Stimulated activated CD4-positive, alpha-beta T cell treated with anti-CD3 and anti-CD28 coated beads, Interleukin-4, amount 100 ng/mL, for 1 hour (primary cell): Measurements from ENCODE around the gene COG5.

Experiments
- DNase-seq: peaks from one replicate; pipeline ENCODE4 v3.0.0-alpha.2; 2020

COG5 gene

GRCh38 chr7:107453388-107453787, 110.3 kb downstream of the COG5 start:
- DNase-seq, result no peak

- DNase-seq, result no peak
These were observed 112.8 kb downstream of the COG5 start for GRCh38 chr7:107450970-107451369.

- no peak for DNase-seq
These were observed 116.7 kb downstream of the COG5 start for GRCh38 chr7:107446988-107447387.

GRCh38 chr7:107446531-107446930, 117.2 kb downstream of the COG5 start:
- no peak for DNase-seq

GRCh38 chr7:107442678-107443077, 121.0 kb downstream of the COG5 start:
- DNase-seq, result no peak

- no peak for DNase-seq
These were observed 121.9 kb downstream of the COG5 start for GRCh38 chr7:107441581-107442422.

- DNase-seq, result no peak
These were observed 124.7 kb downstream of the COG5 start for GRCh38 chr7:107439025-107439424.

- no peak for DNase-seq
These were observed 128.0 kb downstream of the COG5 start for GRCh38 chr7:107435749-107436148.

GRCh38 chr7:107432261-107432660, 131.5 kb downstream of the COG5 start:
- DNase-seq, result no peak

GRCh38 chr7:107430057-107430456, 133.7 kb downstream of the COG5 start:
- no peak for DNase-seq

- no peak for DNase-seq
These were observed 135.1 kb downstream of the COG5 start for GRCh38 chr7:107428642-107429041.

GRCh38 chr7:107427462-107427861, 136.3 kb downstream of the COG5 start:
- DNase-seq, result no peak

- DNase-seq, result no peak
These were observed 149.5 kb downstream of the COG5 start for GRCh38 chr7:107414198-107414597.

GRCh38 chr7:107408349-107408748, 155.4 kb downstream of the COG5 start:
- no peak for DNase-seq

- no peak for DNase-seq
These were observed 158.2 kb downstream of the COG5 start for GRCh38 chr7:107405559-107405958.

GRCh38 chr7:107404740-107405537, 158.8 kb downstream of the COG5 start:
- DNase-seq, result no peak

GRCh38 chr7:107398161-107398560, 165.6 kb downstream of the COG5 start:
- no peak for DNase-seq

- no peak for DNase-seq
These were observed 166.7 kb downstream of the COG5 start for GRCh38 chr7:107396990-107397389.

GRCh38 chr7:107396081-107396480, 167.6 kb downstream of the COG5 start:
- no peak for DNase-seq

- no peak for DNase-seq
These were observed 168.9 kb downstream of the COG5 start for GRCh38 chr7:107394831-107395230.

GRCh38 chr7:107394276-107394675, 169.4 kb downstream of the COG5 start:
- no peak for DNase-seq

GRCh38 chr7:107392830-107393229, 170.9 kb downstream of the COG5 start:
- no peak for DNase-seq

- DNase-seq, result no peak
These were observed 172.8 kb downstream of the COG5 start for GRCh38 chr7:107390916-107391315.

GRCh38 chr7:107388604-107389003, 175.1 kb downstream of the COG5 start:
- DNase-seq, result no peak
